ENCODE results near the gene TRPM2.
"Not testable (repeated sequence)": the region's sequence is repeated elsewhere in the genome, so short reads cannot be mapped to it uniquely, and the experiment has no call there.

TRPM2 gene

GRCh38 chr21:44335266-44336059 is 18.0 kb upstream of the TRPM2 start:
- no peak for DNase-seq

- no peak for DNase-seq
These were observed 16.0 kb upstream of the TRPM2 start for GRCh38 chr21:44337449-44337848.

- peak; percentile 46 for DNase-seq
These were observed 15.2 kb upstream of the TRPM2 start for GRCh38 chr21:44337941-44338895.

- peak; percentile 84 for DNase-seq
These were observed 14.2 kb upstream of the TRPM2 start, which contains the start of gene CFAP410 for GRCh38 chr21:44338971-44339910. TSS of gene CFAP410 (minus strand) at chr21:44339390. CDS start at chr21:44339194, 196 bp downstream.

- DNase-seq, result not testable (repeated sequence)
These were observed 11.5 kb upstream of the TRPM2 start for GRCh38 chr21:44341726-44342458.

GRCh38 chr21:44342981-44343380 is 10.4 kb upstream of the TRPM2 start:
- not testable (repeated sequence) for DNase-seq

- DNase-seq, result no peak
These were observed 8.8 kb upstream of the TRPM2 start for GRCh38 chr21:44344541-44345183.

- no peak for DNase-seq
These were observed 7.9 kb upstream of the TRPM2 start for GRCh38 chr21:44345495-44345894.

GRCh38 chr21:44347911-44348451 is 5.4 kb upstream of the TRPM2 start:
- DNase-seq, result no peak

GRCh38 chr21:44348861-44349260 is 4.6 kb upstream of the TRPM2 start:
- DNase-seq, result no peak

GRCh38 chr21:44349416-44349846 is 4.0 kb upstream of the TRPM2 start:
- no peak for DNase-seq

GRCh38 chr21:44349847-44350772 is 3.3 kb upstream of the TRPM2 start:
- no peak for DNase-seq

GRCh38 chr21:44350773-44351481 is 2.5 kb upstream of the TRPM2 start:
- no peak for DNase-seq

GRCh38 chr21:44351535-44352252 is 1.7 kb upstream of the TRPM2 start:
- DNase-seq, result no peak

- no peak for DNase-seq
These were observed 1.1 kb upstream of the TRPM2 start for GRCh38 chr21:44352253-44352860.

GRCh38 chr21:44354001-44354405 is 582 bp downstream of the TRPM2 start:
- no peak for DNase-seq
